Measurements from ENCODE around the gene LUC7L3.

DNA sequence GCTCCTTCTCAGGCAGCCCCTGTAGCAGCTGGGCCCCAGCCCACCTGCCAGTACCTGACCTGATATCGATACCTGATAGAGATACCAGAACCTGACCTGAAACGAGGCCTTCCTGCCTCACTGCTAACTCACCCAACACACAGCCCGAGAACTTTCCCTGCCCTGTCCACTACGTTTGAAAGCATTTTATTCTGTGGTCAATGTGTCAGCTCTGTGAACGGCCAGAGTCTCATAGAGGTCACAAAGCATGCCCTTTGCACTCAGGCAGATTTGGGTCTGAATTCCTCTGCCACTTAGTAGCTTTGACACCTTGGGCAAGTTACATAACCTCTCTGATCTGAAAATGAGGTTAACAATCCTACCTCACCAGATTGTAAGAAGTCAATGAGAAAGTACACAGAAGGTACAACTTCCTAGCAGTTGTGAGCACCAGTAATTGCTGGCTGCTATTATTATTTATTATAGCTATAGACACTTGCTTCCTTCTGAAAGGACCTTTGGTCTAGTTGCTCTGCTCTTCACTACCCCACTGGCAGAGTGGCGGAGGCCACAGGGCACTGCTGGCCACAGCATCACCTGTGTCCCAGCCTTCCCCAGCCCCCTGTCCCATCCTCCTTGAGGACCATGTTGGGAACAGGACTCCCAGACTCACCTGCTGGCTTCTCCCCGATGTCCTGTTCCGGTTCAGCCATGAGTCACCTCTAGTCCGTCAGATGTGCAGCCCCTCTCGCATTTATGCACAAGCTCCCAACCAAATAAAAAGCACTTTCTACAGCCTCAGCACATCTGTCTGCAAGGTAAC is 47.0 kb downstream of the LUC7L3 start:
- no peak for TF ChIP-seq FOXP2 (optimal IDR thresholded peaks at IDR 0.05; ENCODE audit: borderline replicate concordance, extremely low read depth, extremely low read length, insufficient read depth)
- TF ChIP-seq, protein P1, sequence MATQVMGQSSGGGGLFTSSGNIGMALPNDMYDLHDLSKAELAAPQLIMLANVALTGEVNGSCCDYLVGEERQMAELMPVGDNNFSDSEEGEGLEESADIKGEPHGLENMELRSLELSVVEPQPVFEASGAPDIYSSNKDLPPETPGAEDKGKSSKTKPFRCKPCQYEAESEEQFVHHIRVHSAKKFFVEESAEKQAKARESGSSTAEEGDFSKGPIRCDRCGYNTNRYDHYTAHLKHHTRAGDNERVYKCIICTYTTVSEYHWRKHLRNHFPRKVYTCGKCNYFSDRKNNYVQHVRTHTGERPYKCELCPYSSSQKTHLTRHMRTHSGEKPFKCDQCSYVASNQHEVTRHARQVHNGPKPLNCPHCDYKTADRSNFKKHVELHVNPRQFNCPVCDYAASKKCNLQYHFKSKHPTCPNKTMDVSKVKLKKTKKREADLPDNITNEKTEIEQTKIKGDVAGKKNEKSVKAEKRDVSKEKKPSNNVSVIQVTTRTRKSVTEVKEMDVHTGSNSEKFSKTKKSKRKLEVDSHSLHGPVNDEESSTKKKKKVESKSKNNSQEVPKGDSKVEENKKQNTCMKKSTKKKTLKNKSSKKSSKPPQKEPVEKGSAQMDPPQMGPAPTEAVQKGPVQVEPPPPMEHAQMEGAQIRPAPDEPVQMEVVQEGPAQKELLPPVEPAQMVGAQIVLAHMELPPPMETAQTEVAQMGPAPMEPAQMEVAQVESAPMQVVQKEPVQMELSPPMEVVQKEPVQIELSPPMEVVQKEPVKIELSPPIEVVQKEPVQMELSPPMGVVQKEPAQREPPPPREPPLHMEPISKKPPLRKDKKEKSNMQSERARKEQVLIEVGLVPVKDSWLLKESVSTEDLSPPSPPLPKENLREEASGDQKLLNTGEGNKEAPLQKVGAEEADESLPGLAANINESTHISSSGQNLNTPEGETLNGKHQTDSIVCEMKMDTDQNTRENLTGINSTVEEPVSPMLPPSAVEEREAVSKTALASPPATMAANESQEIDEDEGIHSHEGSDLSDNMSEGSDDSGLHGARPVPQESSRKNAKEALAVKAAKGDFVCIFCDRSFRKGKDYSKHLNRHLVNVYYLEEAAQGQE (IDR thresholded peaks at IDR 0.05; ENCODE audit: insufficient read depth in 1 of 2, low read depth in 2 of 2, low read length in 2 of 2), result no peak
- TF ChIP-seq POLR2AphosphoS5 (IDR thresholded peaks at IDR 0.05; ENCODE audit: low read depth, low read length), result no peak

Data from PFSK-1 (cell line).